Stimulated activated CD8-positive, alpha-beta memory T cell treated with anti-CD3 and anti-CD28 coated beads, Interleukin-7, amount 100 ng/mL, for 48 hours (primary cell): ENCODE data around the gene RET.

Experiments used
- DNase-seq, 2 donors: peaks; one replicate each; pipeline ENCODE4 v3.0.0-alpha.2; 2020; ENCODE audit warnings: low read depth in 1 of 2; ENCODE audit errors: extremely low read depth in 1 of 2

RET gene

GRCh38 chr10:43061331-43061730, 15.5 kb upstream of the RET start:
- DNase-seq = no peak

GRCh38 chr10:43061760-43062159, 15.1 kb upstream of the RET start:
- no peak for DNase-seq

- no peak for DNase-seq
Observed at GRCh38 chr10:43062402-43063160, 14.3 kb upstream of the RET start.

GRCh38 chr10:43064331-43065075, 12.4 kb upstream of the RET start:
- DNase-seq = no peak

GRCh38 chr10:43065234-43065633, 11.6 kb upstream of the RET start:
- no peak for DNase-seq

GRCh38 chr10:43065761-43066160, 11.1 kb upstream of the RET start:
- DNase-seq = no peak

- no peak for DNase-seq
Observed at GRCh38 chr10:43066481-43066880, 10.4 kb upstream of the RET start.

- no peak for DNase-seq
Observed at GRCh38 chr10:43067391-43068135, 9.3 kb upstream of the RET start.

GRCh38 chr10:43068136-43068395, 8.8 kb upstream of the RET start:
- no peak for DNase-seq

GRCh38 chr10:43068471-43069210, 8.2 kb upstream of the RET start:
- DNase-seq = no peak

GRCh38 chr10:43069211-43069515, 7.7 kb upstream of the RET start:
- DNase-seq = no peak

GRCh38 chr10:43069579-43069978, 7.3 kb upstream of the RET start:
- no peak for DNase-seq

- no peak for DNase-seq
Observed at GRCh38 chr10:43070121-43071085, 6.5 kb upstream of the RET start.

GRCh38 chr10:43071865-43072650, 4.8 kb upstream of the RET start:
- DNase-seq = no peak

- no peak for DNase-seq
Observed at GRCh38 chr10:43073191-43073590, 3.7 kb upstream of the RET start.

GRCh38 chr10:43073721-43074120, 3.1 kb upstream of the RET start:
- DNase-seq = no peak

- no peak for DNase-seq
Observed at GRCh38 chr10:43074409-43074808, 2.5 kb upstream of the RET start.

GRCh38 chr10:43074827-43075611, 1.9 kb upstream of the RET start:
- no peak for DNase-seq

- DNase-seq = no peak
Observed at GRCh38 chr10:43075612-43076003, 1.3 kb upstream of the RET start.
